Retinal pigment epithelial cell (primary cell): Measurements from ENCODE around the gene ACTL10.

ENCODE experiments used
- DNase-seq: peaks from one replicate; pipeline ENCODE4 v3.0.0-alpha.2; 2010; ENCODE audit warnings: low read depth
- H3K4me3 ChIP-seq: 2 replicates; pipeline ENCODE4 v1.5.1; 2011; ENCODE audit warnings: mild to moderate bottlenecking, low read length, control low read depth, moderate library complexity
- TF ChIP-seq, protein P1 (sequence below): conservative IDR thresholded peaks from 2 replicates; pipeline ENCODE4 v1.5.1; 2011; ENCODE audit warnings: low read depth, low read length, control low read depth, inconsistent platforms

ACTL10 gene

DNA sequence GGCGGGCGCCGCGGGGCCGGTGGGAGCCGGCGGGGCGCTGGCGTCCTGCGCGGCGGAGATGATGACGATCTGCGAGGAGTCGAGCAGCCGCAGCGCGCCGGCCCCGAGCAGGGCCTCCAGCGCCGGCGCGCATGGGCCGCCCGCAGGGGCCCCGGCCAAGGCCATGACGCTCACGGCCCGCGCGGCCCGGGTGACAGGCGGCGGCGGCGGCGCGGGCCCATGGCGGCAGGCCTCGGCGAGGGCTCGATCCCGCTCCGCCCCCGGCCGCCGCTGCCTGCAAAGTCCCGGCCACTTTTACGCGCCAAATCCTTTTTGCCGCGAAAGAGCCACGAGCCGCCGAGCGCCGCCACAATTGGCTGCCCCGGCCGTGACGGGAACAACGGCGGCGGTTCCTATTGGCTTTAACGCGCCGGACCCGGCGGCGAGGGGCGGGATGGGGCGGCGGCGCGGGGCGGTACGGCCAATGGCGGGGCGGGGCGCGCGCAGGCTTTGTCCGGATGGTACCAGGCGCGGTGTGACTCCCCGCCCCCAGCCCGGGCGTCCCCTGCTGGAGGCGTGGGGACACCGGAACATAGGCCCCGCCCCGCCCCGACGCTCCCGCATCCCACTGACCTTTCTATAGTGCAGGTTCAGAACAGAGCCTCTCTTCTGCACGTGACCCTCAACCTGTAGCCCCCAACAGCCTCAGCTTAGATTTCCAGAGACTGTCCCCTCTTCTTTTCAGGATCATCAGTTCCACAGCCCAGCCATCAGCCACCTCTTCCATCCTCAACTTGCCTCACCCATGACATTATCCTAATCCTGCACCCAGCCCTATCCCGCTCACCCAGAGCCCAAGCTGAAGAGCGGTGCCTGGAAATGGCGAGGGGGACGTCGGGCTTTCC is 19.6 kb downstream of the ACTL10 start, which contains the start of gene E2F1:
Gene E2F1 (minus strand): TSS at position 286 of the 884 bp plus-strand sequence. CDS start 121 bp downstream, at position 165.
- peak within 1 kb of the TSS; percentile 43 for H3K4me3 ChIP-seq
- TF ChIP-seq, protein P1, sequence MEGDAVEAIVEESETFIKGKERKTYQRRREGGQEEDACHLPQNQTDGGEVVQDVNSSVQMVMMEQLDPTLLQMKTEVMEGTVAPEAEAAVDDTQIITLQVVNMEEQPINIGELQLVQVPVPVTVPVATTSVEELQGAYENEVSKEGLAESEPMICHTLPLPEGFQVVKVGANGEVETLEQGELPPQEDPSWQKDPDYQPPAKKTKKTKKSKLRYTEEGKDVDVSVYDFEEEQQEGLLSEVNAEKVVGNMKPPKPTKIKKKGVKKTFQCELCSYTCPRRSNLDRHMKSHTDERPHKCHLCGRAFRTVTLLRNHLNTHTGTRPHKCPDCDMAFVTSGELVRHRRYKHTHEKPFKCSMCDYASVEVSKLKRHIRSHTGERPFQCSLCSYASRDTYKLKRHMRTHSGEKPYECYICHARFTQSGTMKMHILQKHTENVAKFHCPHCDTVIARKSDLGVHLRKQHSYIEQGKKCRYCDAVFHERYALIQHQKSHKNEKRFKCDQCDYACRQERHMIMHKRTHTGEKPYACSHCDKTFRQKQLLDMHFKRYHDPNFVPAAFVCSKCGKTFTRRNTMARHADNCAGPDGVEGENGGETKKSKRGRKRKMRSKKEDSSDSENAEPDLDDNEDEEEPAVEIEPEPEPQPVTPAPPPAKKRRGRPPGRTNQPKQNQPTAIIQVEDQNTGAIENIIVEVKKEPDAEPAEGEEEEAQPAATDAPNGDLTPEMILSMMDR = peak; percentile 18

DNA sequence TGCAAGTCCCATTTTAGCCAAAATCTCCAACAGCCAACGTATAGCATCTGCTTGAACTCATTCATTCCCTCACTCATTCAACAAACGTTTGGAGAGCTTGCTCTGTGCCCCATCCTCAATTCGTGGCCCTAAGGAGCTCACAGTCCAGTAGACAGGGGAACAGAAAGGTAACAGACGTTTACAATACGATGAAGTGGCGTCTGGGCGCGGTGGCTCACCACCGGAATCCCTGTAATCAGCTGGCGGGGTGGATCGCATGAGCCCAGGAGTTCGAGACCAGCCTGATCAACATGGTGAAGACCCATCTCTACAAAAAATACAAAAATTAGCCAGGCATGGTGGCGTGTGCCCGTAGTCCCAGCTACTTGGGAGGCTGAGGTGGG is 20.2 kb downstream of the ACTL10 start:
- DNase-seq = no peak
- TF ChIP-seq, protein P1 = no peak
- peak overlapping the region; percentile 43 for H3K4me3 ChIP-seq

More for the DNA sequence above, 19.6 kb downstream of the ACTL10 start, which contains the start of gene E2F1:
- peak; percentile 61 for DNase-seq

DNA sequence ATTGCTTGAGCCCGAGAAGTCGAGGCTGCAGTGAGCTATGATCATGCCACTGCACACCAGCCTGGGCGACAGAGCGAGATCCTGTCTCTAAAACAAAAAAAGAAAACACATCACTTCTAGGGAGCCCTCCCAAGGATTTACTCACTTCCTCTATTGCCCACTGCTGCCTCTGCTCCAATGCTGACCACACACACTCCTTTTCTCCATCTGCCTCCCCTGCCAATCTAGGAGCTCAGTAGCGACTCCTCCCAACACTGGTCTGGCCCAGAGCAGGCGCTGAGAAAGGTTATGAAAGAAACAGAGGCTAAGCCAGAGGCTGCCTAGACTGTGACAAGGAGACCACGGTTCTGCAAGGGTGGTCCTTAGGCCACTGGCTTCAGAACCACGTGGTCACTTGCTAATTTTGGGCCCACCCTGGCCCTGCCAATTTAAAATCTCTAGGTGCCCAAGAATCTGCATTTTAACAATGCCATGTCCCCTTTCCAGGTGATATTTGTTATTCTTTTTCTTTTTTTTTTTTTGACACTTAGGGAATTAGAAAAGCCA is 20.7 kb downstream of the ACTL10 start:
- no peak for DNase-seq
- H3K4me3 ChIP-seq = no peak overlapping the region

DNA sequence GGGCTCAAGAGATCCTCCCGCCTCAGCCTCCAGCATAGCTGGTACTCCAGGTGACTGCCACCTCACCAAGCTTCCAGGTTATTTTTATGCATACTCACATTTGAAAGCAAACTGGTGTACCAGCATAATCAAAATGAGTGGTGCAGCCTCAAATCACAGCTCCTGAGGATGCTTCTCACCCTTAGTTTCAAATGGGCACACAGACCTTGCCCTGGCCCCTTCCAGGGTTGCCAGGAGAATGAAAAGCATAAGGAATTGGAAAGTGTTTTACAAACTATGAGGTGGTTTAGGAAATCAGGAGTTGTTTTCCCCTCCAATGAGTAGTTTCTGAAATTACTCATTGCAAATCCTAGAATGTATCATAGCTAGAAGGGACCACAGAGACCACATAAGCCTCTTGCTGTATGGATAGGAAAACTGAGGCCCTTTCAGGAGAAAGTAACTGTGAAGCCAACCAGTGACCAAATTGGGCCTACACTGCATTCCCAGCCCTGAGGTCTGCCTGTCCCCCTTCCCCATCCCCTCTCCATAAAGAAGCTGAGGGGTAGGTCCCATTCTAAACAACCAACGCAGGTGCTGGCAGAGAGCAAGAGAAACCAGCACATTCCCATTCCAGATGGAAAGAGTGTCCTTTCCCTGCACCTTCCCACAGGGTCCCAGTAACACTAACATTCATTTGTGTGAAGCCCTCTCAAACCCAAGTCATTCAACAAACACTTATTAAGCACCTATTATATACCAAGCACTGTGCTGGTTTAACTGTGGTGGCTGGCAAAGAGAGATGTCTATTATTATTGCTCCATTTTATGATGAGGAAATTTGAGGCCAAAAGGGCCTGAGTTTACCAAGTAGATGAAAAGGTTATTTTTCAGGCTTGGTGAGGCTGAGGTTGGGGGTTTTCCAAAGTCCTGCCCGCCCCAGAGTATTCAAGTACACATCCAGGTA is 21.5 kb downstream of the ACTL10 start:
- no peak for DNase-seq
- TF ChIP-seq, protein P1 = no peak
- no peak overlapping the region for H3K4me3 ChIP-seq

More for the DNA sequence above, 20.7 kb downstream of the ACTL10 start:
- TF ChIP-seq, protein P1 = no peak

DNA sequence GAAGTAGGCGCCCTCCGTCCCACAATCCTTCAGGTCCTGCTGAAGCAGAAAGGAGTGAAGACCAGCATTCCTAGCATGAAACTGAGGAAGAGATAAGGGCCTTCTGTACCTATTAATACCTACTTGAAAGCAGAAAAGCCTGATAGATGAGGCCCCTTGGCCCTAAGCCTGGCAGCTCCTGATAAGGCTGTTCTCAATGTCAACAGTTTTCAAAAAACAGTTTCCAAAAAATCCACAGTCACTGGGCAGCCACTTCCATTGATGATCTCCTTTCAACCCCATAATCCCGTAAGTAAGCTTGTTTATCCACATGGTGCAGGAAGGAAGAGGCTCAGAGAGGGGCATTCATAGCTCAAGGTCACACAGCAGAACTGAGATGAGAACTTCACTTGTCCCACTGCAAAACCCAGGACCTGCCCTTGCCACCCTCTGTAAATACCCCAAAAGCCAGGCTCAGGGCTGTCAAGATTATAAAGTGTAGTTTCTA is 22.2 kb downstream of the ACTL10 start:
- TF ChIP-seq, protein P1 = no peak
- H3K4me3 ChIP-seq = no peak overlapping the region
- no peak for DNase-seq

DNA sequence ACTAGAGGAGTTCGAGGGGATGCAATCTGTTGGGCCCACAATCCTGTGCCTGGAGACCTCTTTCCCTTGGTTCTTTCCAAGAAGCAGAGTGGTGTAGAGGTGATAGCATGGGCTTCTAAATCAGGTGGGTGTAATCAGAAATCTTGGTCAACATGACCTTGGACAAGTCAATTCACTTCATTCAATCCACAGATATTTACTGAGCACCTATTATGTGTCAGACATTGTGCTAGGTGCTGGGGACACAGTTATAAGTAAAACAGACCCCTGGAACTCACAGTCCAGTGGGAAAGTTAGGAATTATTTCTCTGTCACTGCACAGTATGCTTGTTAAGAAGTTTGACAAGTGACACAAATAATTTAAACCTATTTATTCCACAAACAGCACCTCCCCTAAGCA is 22.8 kb downstream of the ACTL10 start:
- no peak overlapping the region for H3K4me3 ChIP-seq
- no peak for DNase-seq
- TF ChIP-seq, protein P1 = no peak
